OCI-LY7 (cell line): Measurements from ENCODE around the gene KCNMB2.

Experiments used
- CTCF ChIP-seq: fragments of 200-600 bp; sonication (generic); conservative IDR thresholded peaks from 2 replicates; pipeline ENCODE4 v1.5.1; 2014; ENCODE audit warnings: mild to moderate bottlenecking, antibody characterized with exemption, low read length, moderate library complexity, mixed read lengths
- EZH2phosphoT487 ChIP-seq: fragments of 200-600 bp; sonication (generic); IDR thresholded peaks from 2 replicates; pipeline ENCODE4 v1.6.1; 2018; ENCODE audit warnings: low read depth, borderline replicate concordance, mild to moderate bottlenecking, mixed run types, antibody characterized with exemption, low read length, moderate library complexity, mixed read lengths

GRCh38 chr3:178880274-178880673, 344.0 kb downstream of the KCNMB2 start:
- no peak for TF ChIP-seq CTCF
- no peak for TF ChIP-seq EZH2phosphoT487
